ENCODE measurements around the gene AGO1. TPM values are rescaled to one million over a fixed set of nuclear protein-coding genes. Genes with fewer than 3 reads are reported as not detected.

The AGO1 gene
- polyA plus RNA-seq, 2 donors, result 2.3 to 2.5 TPM

- no peaks in the 10 kb centered on the region for H3K4me1 ChIP-seq (ENCODE audit: control insufficient read depth in 2 of 2, insufficient read depth in 2 of 2, low read length in 1 of 2)
- H3K27ac ChIP-seq (ENCODE audit: low read depth in 2 of 2, low read length in 1 of 2), result no peak overlapping the region
- no peak overlapping the region for H3K4me3 ChIP-seq (ENCODE audit: low read depth in 1 of 2, low read length in 2 of 2)
- H3K27me3 ChIP-seq (ENCODE audit: control insufficient read depth in 1 of 2, insufficient read depth in 2 of 2, low read length in 2 of 2), result no peaks in the 10 kb centered on the region
- H3K9me3 ChIP-seq (ENCODE audit: control insufficient read depth in 2 of 2, insufficient read depth in 1 of 2, low read depth in 1 of 2, low read length in 1 of 2), result no peaks in the 10 kb centered on the region
- no peaks in the 10 kb centered on the region for H3K36me3 ChIP-seq (ENCODE audit: control insufficient read depth in 2 of 2, insufficient read depth in 2 of 2, low read length in 1 of 2)
These were observed 97.1 kb downstream of the AGO1 start for GRCh38 chr1:35980090-35980489.

Other genes with a start within 250 kb of the AGO1 start
- 10 to 100 TPM; 29.7 to 42.5 TPM for gene PSMB2, start 241.7 kb upstream of the AGO1 start, polyA plus RNA-seq
- 1 to 10 TPM in 1 of 2 donors, under 1 TPM in 1; 0.94 to 2.4 TPM for gene C1orf216, start 164.3 kb upstream of the AGO1 start, polyA plus RNA-seq
- 1 to 10 TPM in 1 of 2 donors, under 1 TPM in 1; 0.94 to 1.9 TPM for gene CLSPN, start 113.2 kb upstream of the AGO1 start, polyA plus RNA-seq
- gene AGO4, start 75.2 kb upstream of the AGO1 start, polyA plus RNA-seq, result 1 to 10 TPM; 5.5 to 9.1 TPM
- gene AGO3, start 47.9 kb downstream of the AGO1 start, polyA plus RNA-seq, result 1 to 10 TPM; 2.6 to 3.2 TPM
- under 1 TPM; 0.09 to 0.39 TPM for gene TEKT2, start 200.9 kb downstream of the AGO1 start, polyA plus RNA-seq
- 10 to 100 TPM; 28.2 to 40.3 TPM for gene ADPRS, start 205.7 kb downstream of the AGO1 start, polyA plus RNA-seq
- gene COL8A2, start 242.0 kb downstream of the AGO1 start, polyA plus RNA-seq, result 1 to 10 TPM; 2.0 to 2.9 TPM